Uterus (tissue), 2 donors: ENCODE results near the gene ISX.
"Not testable (repeated sequence)": the region's sequence is repeated elsewhere in the genome, so short reads cannot be mapped to it uniquely, and the experiment has no call there.

ENCODE experiments used
- POLR2A ChIP-seq, 2 donors: fragments of 450-650 bp; IDR thresholded peaks; one replicate each; pipeline ENCODE4 v1.6.1; 2016; ENCODE audit warnings: antibody characterized with exemption in 2 of 2, mild to moderate bottlenecking in 1 of 2, moderate library complexity in 1 of 2
- TF ChIP-seq, protein P1 (sequence below), 4 experiments: fragments of 200-600 bp in 2 of 4; fragments of 450-650 bp in 2 of 4; sonication (generic) in 2 of 4; IDR thresholded peaks; one replicate each; pipeline ENCODE4 v1.5.1; 2016 to 2019; ENCODE audit warnings: antibody characterized with exemption in 4 of 4, mild to moderate bottlenecking in 2 of 4, moderate library complexity in 1 of 4

GRCh38 chr22:35050038-35050437 is 15.9 kb upstream of the ISX start:
- not testable (repeated sequence) for TF ChIP-seq POLR2A (IDR thresholded peaks at IDR 0.05)
- TF ChIP-seq, protein P1, sequence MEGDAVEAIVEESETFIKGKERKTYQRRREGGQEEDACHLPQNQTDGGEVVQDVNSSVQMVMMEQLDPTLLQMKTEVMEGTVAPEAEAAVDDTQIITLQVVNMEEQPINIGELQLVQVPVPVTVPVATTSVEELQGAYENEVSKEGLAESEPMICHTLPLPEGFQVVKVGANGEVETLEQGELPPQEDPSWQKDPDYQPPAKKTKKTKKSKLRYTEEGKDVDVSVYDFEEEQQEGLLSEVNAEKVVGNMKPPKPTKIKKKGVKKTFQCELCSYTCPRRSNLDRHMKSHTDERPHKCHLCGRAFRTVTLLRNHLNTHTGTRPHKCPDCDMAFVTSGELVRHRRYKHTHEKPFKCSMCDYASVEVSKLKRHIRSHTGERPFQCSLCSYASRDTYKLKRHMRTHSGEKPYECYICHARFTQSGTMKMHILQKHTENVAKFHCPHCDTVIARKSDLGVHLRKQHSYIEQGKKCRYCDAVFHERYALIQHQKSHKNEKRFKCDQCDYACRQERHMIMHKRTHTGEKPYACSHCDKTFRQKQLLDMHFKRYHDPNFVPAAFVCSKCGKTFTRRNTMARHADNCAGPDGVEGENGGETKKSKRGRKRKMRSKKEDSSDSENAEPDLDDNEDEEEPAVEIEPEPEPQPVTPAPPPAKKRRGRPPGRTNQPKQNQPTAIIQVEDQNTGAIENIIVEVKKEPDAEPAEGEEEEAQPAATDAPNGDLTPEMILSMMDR (IDR thresholded peaks at IDR 0.05), result not testable (repeated sequence)
